ENCODE results near the gene PRELID1.
A peak's percentile ranks its signal among the peaks of the same experiment; 100 is the strongest.

PRELID1 gene

DNA sequence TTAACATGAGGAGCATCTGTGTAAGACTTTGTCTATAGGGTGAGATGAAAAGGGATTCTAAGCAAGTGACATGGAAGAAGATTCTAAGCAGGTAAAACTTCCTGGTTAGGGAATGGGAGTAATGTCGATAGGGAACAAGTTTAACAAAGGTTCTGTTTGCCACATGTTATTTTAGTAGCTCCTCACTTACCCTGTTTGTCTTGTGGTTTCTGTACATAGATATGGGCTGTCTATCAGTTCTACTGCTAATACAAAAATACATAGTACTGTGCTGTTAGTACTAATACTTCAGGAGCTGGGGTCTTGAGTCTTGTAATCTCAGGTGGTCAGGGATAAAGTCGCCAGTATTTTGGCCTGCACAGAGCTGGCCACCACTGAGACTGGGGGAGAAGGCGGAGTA, 32.9 kb upstream of the PRELID1 start:
- H3K36me3 ChIP-seq, result peaks cover 87 to 99% (median 96%) of the 10 kb centered on the region in 11 experiments
- no peaks in the 10 kb centered on the region for H3K9me3 ChIP-seq (replicated peaks in 1 of 11)
- H3K9ac ChIP-seq, result no peak overlapping the region
- H3K4me2 ChIP-seq, result no peak overlapping the region
- H4K20me1 ChIP-seq, result no peaks in the 10 kb centered on the region
- no peak overlapping the region for H3K4me3 ChIP-seq
- no peaks in the 10 kb centered on the region for H3K4me1 ChIP-seq
- no peak for TF ChIP-seq Cebpa-rat (IDR thresholded peaks at IDR 0.05)
- no peaks in the 10 kb centered on the region for H3K27me3 ChIP-seq
- H3K27ac ChIP-seq, result no peak overlapping the region

DNA sequence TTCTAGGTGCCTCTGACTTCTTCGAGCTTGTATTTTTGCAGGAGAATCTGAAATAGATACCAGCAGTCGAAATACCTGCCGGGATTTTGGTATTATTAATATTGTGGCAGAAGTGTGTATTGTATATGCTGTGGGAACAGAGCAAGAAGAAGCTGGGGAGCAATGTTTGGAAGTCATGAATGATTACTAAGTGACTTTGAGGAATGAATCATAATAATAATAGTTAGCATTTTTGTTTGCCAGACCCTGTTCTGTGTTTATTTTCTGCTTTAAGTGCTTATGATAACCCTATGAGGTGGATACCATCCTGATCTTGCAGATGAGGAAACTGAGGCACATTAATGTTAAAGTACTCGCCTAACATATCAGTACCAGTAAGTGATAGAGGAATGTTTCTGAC, 32.5 kb upstream of the PRELID1 start:
- no peak for TF ChIP-seq Cebpa-rat (IDR thresholded peaks at IDR 0.05)
- no peaks in the 10 kb centered on the region for H3K27me3 ChIP-seq
- H4K20me1 ChIP-seq, result no peaks in the 10 kb centered on the region
- H3K27ac ChIP-seq, result no peak overlapping the region
- no peaks in the 10 kb centered on the region for H3K9me3 ChIP-seq (replicated peaks in 1 of 11)
- H3K4me1 ChIP-seq, result no peaks in the 10 kb centered on the region
- H3K9ac ChIP-seq, result no peak overlapping the region
- no peak overlapping the region for H3K4me2 ChIP-seq
- H3K4me3 ChIP-seq, result no peak overlapping the region
- H3K36me3 ChIP-seq, result peaks cover 87 to 99% (median 96%) of the 10 kb centered on the region in 11 experiments

DNA sequence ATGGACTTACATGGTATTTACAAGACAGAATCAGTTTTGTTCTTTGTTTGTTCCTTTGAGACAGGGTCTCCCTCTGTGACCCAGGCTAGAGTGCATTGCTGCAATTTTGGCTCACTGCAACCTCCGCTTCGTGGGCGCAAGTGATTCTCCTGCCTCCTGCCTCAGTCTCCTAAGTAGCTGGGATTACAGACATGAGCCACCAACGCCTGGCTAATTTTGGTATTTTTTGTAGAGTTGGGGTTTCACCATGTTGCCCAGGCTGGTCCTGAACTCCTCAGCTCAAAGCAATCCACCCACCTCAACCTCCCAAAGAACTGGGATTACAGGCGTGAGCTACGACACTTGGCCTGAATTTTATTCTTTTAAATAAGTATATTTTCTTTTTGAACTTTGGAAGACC, 27.7 kb upstream of the PRELID1 start:
- no peak for TF ChIP-seq Cebpa-rat (IDR thresholded peaks at IDR 0.05)
- no peaks in the 10 kb centered on the region for H3K9me3 ChIP-seq (replicated peaks in 1 of 11)
- H3K36me3 ChIP-seq, result peaks cover 82 to 98% (median 94%) of the 10 kb centered on the region in 11 experiments
- H3K27ac ChIP-seq, result no peak overlapping the region
- H3K27me3 ChIP-seq, result no peaks in the 10 kb centered on the region
- H4K20me1 ChIP-seq, result peaks cover 0 to 5% (median 0%) of the 10 kb centered on the region in 11 experiments; a peak in 2 of 22 replicates
- no peak overlapping the region for H3K9ac ChIP-seq
- no peak overlapping the region for H3K4me3 ChIP-seq
- no peak overlapping the region for H3K4me2 ChIP-seq
- no peaks in the 10 kb centered on the region for H3K4me1 ChIP-seq

DNA sequence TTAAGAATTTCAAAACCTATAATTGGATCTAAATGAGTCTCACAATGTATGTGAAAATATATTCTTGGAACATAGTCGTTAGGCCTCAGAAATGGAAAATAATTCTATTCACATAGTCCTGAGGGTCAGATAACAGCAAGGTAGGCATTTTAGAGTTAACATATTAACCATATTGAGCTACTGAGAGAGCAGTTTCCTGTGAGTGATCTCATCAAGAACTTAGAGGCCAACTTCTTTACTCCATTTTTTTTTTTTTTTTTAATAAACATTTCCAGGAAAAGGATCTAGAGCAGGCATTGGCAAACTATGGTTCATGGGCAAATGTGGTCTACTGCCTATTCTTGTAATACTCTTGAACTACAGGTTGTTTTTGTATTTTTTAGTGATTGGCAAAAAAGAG, 26.7 kb upstream of the PRELID1 start:
- peaks cover 82 to 98% (median 95%) of the 10 kb centered on the region in 11 experiments for H3K36me3 ChIP-seq
- H3K27me3 ChIP-seq, result no peaks in the 10 kb centered on the region
- no peak overlapping the region for H3K4me3 ChIP-seq
- no peak overlapping the region for H3K4me2 ChIP-seq
- H4K20me1 ChIP-seq, result peaks cover 0 to 5% (median 0%) of the 10 kb centered on the region in 11 experiments; a peak in 2 of 22 replicates
- H3K9me3 ChIP-seq (replicated peaks in 1 of 11), result no peaks in the 10 kb centered on the region
- no peak overlapping the region for H3K27ac ChIP-seq
- no peak for TF ChIP-seq Cebpa-rat (IDR thresholded peaks at IDR 0.05)
- H3K4me1 ChIP-seq, result no peaks in the 10 kb centered on the region
- H3K9ac ChIP-seq, result no peak overlapping the region

DNA sequence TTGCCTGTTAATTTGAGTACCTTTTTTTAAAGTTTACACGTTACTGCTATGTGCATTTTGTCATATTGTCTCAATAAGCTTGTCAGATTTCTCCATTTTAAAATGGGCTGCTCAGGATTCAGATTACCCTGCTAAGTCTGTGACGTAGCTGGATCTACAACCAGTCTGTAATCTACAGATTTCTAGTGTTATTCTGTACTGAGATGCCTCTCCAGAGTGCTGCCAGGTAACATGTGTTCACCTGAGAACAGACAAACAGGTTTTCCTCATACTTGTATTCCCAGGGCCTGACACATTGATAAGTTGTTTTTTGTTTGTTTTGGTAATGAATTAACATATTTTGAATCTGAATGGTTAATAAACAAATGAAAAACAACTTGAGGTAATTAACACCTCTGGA, 15.4 kb upstream of the PRELID1 start:
- Histone ChIP-seq H3K27me3 (no peaks in the 10 kb centered on the region), H4K20me1 (no peaks in the 10 kb centered on the region), H3K9me3 (replicated peaks in 1 of 11) (no peaks in the 10 kb centered on the region), H3K4me1 (no peaks in the 10 kb centered on the region; a peak in 1 of 20 replicates), H3K36me3 (peaks cover 92 to 100% (median 98%) of the 10 kb centered on the region in 11 experiments), H3K9ac (no peak overlapping the region), H3K4me3 (no peak overlapping the region), H3K4me2 (no peak overlapping the region), H3K27ac (no peak overlapping the region)
- no peak for TF ChIP-seq Cebpa-rat (IDR thresholded peaks at IDR 0.05)

DNA sequence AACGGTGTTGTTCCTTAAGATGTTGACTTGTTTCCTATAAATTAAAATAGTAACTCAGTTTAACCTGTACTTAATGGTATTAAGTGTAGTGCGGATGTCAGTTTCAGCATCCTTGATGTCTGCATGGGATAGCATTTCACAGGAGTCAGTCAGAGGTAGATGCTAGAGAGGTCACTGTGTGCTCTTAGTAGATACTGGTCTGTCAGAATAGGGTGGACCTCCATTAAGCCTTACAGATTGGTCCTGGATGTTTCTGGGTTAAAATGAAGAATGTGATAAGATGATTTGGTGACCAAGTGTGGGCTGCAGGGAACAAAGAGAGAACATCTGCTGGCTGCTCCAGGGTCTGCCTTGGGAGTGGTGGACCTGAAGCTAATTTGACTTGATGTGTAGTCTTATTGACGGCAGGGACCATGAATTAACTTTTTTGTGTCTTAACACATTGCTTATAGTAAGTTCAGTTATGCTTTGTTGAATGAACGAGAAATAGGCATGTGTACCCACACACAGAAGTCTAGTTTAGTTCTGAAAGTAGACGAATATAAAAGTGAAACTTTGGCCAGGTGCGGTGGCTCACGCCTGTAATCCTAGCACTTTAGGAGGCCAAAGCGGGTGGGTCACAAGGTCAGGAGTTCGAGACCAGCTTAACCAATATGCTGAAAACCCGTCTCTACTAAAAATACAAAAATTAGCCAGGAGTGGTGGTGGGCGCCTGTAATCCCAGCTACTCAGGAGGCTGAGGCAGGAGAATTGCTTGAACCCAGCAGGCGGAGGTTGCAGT, 12.6 kb upstream of the PRELID1 start:
- no peaks in the 10 kb centered on the region for H3K27me3 ChIP-seq
- H3K4me3 ChIP-seq, result no peak overlapping the region
- no peak for TF ChIP-seq Cebpa-rat (IDR thresholded peaks at IDR 0.05)
- peaks cover 15 to 22% (median 19%) of the 10 kb centered on the region in 10 experiments for H3K4me1 ChIP-seq
- H3K9ac ChIP-seq, result no peak overlapping the region
- H3K27ac ChIP-seq, result no peak overlapping the region
- peaks cover 0 to 11% (median 0%) of the 10 kb centered on the region in 11 experiments; a peak in 3 of 22 replicates for H4K20me1 ChIP-seq
- H3K36me3 ChIP-seq, result peaks cover 88 to 99% (median 95%) of the 10 kb centered on the region in 11 experiments
- H3K4me2 ChIP-seq, result no peak overlapping the region
- H3K9me3 ChIP-seq (replicated peaks in 1 of 11), result no peaks in the 10 kb centered on the region

DNA sequence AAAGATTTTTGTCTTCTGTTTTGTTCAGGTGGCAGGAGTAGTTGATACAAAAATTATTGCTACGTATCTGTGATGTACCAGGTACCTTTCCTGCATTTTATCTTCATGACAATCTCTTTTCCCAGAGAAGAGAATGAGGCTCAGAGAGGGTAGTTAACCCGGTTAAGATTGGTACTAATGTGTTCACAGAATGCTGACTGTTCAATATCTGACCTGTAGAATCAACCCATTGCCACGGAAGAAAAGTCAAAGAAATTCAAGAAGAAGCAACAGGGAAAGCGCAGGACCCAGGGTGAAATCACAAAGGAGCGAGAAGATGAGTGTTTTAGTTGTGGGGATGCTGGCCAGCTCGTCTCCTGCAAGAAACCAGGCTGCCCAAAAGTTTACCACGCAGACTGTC, 11.9 kb upstream of the PRELID1 start:
- Histone ChIP-seq H3K9me3 (replicated peaks in 1 of 11) (no peaks in the 10 kb centered on the region), H3K27ac (no peak overlapping the region), H3K36me3 (peaks cover 83 to 99% (median 90%) of the 10 kb centered on the region in 11 experiments), H3K4me2 (no peak overlapping the region), H3K4me1 (peaks cover 22 to 29% (median 26%) of the 10 kb centered on the region in 10 experiments), H3K27me3 (no peaks in the 10 kb centered on the region), H3K4me3 (no peak overlapping the region), H3K9ac (no peak overlapping the region), H4K20me1 (peaks cover 0 to 18% (median 0%) of the 10 kb centered on the region in 11 experiments; a peak in 3 of 22 replicates)
- TF ChIP-seq Cebpa-rat (IDR thresholded peaks at IDR 0.05), result no peak

DNA sequence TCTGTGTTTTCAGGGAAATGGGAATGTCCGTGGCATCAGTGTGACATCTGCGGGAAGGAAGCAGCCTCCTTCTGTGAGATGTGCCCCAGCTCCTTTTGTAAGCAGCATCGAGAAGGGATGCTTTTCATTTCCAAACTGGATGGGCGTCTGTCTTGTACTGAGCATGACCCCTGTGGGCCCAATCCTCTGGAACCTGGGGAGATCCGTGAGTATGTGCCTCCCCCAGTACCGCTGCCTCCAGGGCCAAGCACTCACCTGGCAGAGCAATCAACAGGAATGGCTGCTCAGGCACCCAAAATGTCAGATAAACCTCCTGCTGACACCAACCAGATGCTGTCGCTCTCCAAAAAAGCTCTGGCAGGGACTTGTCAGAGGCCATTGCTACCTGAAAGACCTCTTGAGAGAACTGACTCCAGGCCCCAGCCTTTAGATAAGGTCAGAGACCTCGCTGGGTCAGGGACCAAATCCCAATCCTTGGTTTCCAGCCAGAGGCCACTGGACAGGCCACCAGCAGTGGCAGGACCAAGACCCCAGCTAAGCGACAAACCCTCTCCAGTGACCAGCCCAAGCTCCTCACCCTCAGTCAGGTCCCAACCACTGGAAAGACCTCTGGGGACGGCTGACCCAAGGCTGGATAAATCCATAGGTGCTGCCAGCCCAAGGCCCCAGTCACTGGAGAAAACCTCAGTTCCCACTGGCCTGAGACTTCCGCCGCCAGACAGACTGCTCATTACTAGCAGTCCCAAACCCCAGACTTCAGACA, 9.6 kb upstream of the PRELID1 start:
- H3K27ac ChIP-seq, result peak overlapping the region in 5 of 11 experiments; percentile 13 to 61 (median 52); a peak in 5 of 22 replicates
- H3K4me3 ChIP-seq, result no peak overlapping the region
- TF ChIP-seq Cebpa-rat (IDR thresholded peaks at IDR 0.05), result no peak
- H3K4me2 ChIP-seq, result peak overlapping the region in 4 of 11 experiments; percentile 99 to 100 (median 99); a peak in 5 of 22 replicates
- no peaks in the 10 kb centered on the region for H3K9me3 ChIP-seq (replicated peaks in 1 of 11)
- peaks cover 0 to 19% (median 0%) of the 10 kb centered on the region in 11 experiments; a peak in 3 of 22 replicates for H4K20me1 ChIP-seq
- H3K27me3 ChIP-seq, result no peaks in the 10 kb centered on the region
- peaks cover 62 to 97% (median 83%) of the 10 kb centered on the region in 11 experiments for H3K36me3 ChIP-seq
- H3K9ac ChIP-seq, result no peak overlapping the region
- H3K4me1 ChIP-seq, result peaks cover 45 to 52% (median 49%) of the 10 kb centered on the region in 10 experiments

DNA sequence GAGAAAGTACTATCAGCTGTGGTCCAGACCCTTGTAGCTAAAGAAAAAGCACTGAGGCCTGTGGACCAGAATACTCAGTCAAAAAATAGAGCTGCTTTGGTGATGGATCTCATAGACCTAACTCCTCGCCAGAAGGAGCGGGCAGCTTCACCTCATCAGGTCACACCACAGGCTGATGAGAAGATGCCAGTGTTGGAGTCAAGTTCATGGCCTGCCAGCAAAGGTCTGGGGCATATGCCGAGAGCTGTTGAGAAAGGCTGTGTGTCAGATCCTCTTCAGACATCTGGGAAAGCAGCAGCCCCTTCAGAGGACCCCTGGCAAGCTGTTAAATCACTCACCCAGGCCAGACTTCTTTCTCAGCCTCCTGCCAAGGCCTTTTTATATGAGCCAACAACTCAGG, 9.0 kb upstream of the PRELID1 start:
- peak overlapping the region in 9 of 11 experiments; percentile 20 to 62 (median 55); a peak in 13 of 22 replicates for H3K27ac ChIP-seq

More for the DNA sequence above, 9.0 kb upstream of the PRELID1 start:
- no peaks in the 10 kb centered on the region for H3K9me3 ChIP-seq (replicated peaks in 1 of 11)
- H3K4me3 ChIP-seq, result no peak overlapping the region
- H3K27me3 ChIP-seq, result no peaks in the 10 kb centered on the region
- peak overlapping the region; percentile 91 to 100 (median 99); a peak in 21 of 22 replicates for H3K4me2 ChIP-seq
- TF ChIP-seq Cebpa-rat (IDR thresholded peaks at IDR 0.05), result no peak
- H3K36me3 ChIP-seq, result peaks cover 56 to 96% (median 78%) of the 10 kb centered on the region in 11 experiments
- peaks cover 51 to 58% (median 55%) of the 10 kb centered on the region in 10 experiments for H3K4me1 ChIP-seq
- H4K20me1 ChIP-seq, result peaks cover 0 to 19% (median 0%) of the 10 kb centered on the region in 11 experiments; a peak in 4 of 22 replicates
- H3K9ac ChIP-seq, result peak overlapping the region in 6 of 11 experiments; percentile 5 to 47 (median 24); a peak in 6 of 22 replicates
